Ecto neural progenitor cell (in vitro differentiated cells): ENCODE measurements around the gene LRTM2.

Experiments
- DNase-seq: peaks from one replicate; pipeline ENCODE4 v3.0.0-alpha.2; 2018; ENCODE audit warnings: low spot score

LRTM2 gene

GRCh38 chr12:1885082-1885596 is 64.8 kb downstream of the LRTM2 start:
- no peak for DNase-seq

GRCh38 chr12:1885599-1886245 is 65.4 kb downstream of the LRTM2 start:
- DNase-seq = peak; percentile 32
